Epithelial cell of prostate (primary cell): ENCODE data around the gene MINDY1.

Experiments
- DNase-seq: peaks from one replicate; pipeline ENCODE4 v3.0.0-alpha.2; 2011; ENCODE audit warnings: low read depth, low spot score
- H3K27ac ChIP-seq: fragments of 450-650 bp; 2 replicates; pipeline ENCODE4 v1.5.1; 2017; ENCODE audit warnings: mild to moderate bottlenecking

Gene MINDY1

GRCh38 chr1:151012684-151013471 lies 6.2 kb upstream of the MINDY1 start:
- DNase-seq, result no peak
- H3K27ac ChIP-seq, result no peak overlapping the region

DNA sequence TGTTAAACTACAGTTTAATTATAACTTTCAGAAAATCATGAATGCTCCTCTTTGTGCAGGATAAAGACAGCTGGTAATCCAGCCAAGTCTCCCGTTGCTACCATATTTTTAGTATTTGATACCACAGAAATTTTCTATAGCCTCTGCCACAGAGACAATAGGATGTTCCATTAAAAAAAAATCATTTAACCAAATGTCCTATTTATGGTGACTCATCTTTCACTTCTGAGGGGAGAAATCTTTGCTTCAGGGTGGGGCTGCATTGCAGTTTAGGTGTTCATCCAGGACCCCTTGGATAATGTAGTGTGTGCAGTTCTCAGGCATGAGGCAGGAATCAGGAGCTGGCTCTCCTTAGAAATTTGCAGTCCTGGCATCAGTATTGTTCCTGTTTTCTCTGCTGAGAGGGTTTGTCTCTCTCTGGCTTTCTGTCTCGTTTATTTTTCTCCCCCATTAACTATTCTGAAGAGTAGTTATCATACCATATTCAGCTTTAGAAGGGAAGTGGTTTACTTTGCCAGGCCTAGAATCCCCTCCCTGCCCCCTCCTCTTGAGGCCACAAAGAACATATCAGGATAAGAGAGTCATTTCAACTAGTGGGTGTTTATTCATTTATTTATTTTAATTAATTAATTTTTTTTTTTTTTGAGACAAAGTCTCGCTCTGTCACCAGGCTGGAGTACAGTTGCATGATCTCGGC lies 4.6 kb upstream of the MINDY1 start:
- no peak for DNase-seq
- H3K27ac ChIP-seq, result no peak overlapping the region

DNA sequence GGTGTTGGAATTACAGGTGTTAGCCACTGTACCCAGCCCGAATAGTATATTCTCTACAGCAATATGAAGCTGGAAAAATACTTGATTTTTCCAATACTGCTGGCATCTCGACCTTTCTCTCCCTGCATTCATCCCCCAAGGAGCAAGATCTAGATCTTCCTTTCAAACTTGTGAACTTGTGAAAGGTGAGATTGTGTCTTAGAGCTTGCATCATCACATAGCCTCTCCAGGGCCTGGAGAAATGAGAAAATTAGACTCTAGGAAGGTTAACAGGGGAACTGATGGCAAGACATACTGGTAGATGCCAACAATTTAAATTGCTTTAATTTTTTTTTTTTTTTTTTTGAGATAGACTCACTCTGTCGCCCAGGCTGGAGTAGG lies 3.6 kb upstream of the MINDY1 start:
- H3K27ac ChIP-seq, result no peak overlapping the region
- DNase-seq, result no peak

DNA sequence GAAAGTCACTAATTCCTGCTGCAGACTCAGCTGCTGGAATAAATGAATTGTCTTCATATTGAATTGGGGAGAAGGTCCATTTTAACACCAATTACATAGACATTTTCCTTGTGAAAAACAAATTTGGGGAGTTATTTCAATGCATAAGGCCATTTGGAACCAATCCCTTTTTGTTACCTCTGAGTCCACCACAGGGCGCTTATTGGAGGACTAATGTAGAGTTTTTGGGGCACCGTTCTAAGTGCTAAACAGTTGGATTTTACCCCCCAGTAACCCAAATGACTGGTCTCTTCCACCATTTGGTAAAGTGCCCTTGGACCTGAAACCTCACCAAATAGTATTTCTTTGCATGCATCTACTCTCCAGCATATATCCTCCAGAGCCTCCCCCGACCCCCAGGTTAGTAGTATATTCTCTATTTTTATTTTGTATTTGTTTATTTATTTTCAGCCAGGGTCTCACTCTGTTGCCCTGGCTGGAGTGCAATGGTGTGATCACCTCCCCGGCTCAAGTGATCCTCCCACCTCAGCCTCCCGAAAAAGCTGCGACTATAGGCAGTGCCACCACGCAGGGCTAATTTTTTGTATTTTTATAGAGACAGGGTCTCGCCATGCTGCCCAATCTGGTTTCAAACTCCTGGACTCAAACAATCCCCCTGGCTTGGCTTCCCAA lies 3.1 kb upstream of the MINDY1 start:
- no peak for DNase-seq

DNA sequence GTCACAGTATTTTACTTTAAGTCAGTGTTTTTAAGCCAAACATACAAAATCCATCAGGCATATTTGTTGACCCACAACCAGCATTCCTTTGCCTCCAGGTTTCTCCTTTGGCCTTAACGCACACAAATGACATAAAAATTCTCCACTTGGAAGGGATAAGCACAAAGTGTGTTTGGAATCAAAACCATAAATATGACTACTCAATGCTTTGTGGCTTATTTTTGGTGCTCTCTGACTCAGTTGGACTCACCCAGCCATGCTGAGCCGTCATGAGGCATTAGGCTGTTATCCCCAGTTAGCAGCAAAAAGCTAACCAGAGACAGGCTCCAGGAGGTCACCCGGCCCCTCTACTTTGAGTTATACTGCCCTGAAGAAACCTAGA lies 2.5 kb upstream of the MINDY1 start:
- no peak for DNase-seq
- peak overlapping the region; percentile 87 for H3K27ac ChIP-seq

More for the DNA sequence above, 3.1 kb upstream of the MINDY1 start:
- H3K27ac ChIP-seq, result no peak overlapping the region

DNA sequence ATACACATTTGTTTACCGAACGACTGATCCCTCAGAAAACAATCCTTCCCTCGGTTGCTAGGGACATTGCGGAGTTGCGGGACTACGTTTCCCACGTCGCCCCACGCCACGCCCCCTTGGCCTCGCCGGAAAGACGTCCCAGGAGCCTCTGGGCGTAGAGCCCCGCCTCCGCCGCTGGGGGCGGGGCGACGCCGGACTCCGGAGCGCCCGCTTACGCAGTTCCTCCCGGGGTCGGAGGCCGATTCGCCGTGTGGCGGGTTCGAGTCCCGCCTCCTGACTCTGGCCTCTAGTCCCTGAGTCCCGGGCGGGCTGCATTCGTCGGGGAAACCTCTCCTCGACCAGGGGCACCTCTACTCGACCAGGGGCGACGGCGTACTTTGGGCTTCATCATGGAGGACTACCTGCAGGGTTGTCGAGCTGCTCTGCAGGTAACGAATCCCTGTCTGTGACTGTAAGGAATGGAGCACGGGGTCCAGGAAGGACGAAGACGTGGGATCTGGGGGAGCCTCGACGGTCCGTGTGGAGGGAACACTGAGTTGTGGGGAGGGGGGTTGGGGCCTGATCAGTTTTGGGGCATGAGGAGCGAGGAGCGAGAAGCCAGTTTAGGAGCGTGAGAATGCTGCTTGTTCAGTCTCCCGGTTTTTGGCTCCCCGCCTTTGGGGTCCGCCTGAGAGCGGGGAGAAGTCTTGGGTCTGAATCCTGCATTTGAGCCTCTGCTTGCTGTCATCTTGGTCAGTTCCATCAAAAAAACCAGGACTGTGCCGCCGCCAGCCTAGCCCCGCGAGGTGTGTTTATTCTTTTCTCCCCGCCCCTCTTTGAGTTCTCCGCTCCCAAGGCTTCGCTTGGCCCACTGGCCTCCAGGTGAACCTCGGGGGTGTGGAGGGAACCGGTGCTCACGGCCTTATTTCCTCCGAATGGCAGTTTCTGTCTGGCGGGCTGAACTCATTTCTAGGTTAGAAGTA lies 1.8 kb upstream of the MINDY1 start, which contains the start of gene PRUNE1:
TSS of gene PRUNE1 (plus strand) at position 206 of the 962 bp plus-strand sequence. CDS start at position 390, 184 bp downstream.
- DNase-seq, result peak; percentile 73
- peak within 1 kb of the TSS; percentile 87 for H3K27ac ChIP-seq

DNA sequence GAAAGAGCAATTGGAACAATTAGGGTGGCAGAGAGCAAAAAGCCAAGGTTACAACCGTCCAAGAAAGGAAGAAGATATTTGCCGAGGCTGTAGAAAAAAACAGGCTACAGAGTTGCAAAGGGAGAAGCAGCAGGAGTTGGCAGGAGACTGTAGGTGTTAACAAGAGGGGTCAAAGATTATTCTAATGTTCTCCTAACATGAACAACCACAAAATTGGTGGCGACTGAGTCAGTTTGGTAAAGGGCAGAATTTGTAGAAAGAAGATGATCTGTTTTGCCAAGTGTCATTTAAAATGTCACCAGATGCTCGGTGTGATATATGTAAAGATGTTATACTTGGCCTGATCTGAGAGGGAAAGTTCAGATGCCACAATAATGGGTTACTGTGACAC lies 1.1 kb upstream of the MINDY1 start:
- no peak for DNase-seq
- peak overlapping the region; percentile 87 for H3K27ac ChIP-seq

DNA sequence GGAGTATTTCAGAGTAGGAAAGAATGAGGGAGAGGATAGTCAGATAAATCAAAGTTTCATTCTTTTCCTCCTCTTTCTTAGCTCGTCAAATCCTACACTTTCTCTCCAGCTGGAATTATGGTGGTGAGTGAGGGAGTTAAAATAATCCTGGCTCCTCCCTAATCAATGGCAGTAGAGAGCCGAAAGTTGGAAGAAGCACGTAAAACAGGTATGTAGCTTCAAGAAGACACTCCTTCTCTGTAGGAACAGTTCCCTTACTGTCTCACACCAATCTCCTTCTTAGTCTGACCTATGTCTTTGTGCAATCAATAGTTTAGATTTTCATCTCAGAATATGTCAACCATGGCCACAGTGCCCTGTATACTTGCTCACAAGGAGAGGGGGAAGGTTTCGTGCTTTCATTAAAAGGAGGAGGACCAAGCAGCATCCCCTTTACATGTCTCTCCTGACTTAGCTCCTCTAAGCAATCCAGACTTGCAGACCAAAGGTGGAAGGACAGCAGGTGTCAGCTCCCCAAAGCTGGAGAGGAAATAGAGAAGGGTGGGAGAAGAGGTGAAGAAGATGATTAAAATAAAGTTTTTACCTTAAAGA lies 878 bp downstream of the MINDY1 start:
- no peak for DNase-seq
- H3K27ac ChIP-seq, result peak overlapping the region; percentile 87

GRCh38 chr1:151003180-151003579 lies 3.5 kb downstream of the MINDY1 start:
- no peak for DNase-seq

DNA sequence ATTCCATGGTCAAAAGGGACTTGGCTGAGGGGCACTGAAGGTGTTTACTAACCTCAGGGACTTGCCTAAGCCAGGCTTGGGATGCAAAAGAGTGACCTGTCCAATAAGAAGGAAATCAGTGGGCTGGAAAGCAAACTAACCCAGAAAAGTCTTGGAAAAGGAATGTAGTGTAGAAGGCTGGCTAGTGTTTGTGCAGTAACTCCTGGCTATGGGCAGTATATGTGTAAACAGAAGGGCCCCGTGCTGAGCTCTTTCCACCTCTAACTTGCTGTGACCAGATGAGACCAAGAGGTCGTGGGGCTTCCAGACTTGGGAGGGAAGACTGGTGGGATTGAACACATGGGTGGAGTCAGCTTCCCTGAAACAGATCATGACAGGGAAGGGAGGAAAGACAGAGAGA lies 4.1 kb downstream of the MINDY1 start:
- no peak overlapping the region for H3K27ac ChIP-seq
- no peak for DNase-seq

More at GRCh38 chr1:151003180-151003579, 3.5 kb downstream of the MINDY1 start:
- no peak overlapping the region for H3K27ac ChIP-seq

GRCh38 chr1:151002051-151002450 lies 4.7 kb downstream of the MINDY1 start:
- H3K27ac ChIP-seq, result no peak overlapping the region

GRCh38 chr1:151001602-151002001 lies 5.1 kb downstream of the MINDY1 start:
- no peak overlapping the region for H3K27ac ChIP-seq
- DNase-seq, result no peak

More at GRCh38 chr1:151002051-151002450, 4.7 kb downstream of the MINDY1 start:
- no peak for DNase-seq

DNA sequence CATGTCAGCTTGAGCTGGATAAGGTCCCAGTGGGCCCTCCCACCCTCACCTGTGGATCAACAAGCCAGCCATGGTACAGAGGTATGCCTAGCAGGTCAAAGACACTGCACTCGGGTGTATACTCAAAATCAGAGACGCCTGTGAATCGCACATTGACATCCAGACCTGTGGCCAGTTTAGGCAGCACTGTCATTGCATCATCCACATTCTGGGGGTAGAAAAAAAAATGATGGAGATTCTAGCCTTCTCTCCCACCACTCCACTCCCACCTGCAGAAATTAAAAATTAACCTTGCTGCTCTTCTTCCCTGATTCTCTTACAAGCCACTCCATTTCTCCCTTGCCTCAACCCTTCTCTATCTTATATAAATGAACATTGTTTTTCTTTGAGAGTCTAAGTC lies 6.3 kb downstream of the MINDY1 start:
- H3K27ac ChIP-seq, result no peak overlapping the region
- no peak for DNase-seq

DNA sequence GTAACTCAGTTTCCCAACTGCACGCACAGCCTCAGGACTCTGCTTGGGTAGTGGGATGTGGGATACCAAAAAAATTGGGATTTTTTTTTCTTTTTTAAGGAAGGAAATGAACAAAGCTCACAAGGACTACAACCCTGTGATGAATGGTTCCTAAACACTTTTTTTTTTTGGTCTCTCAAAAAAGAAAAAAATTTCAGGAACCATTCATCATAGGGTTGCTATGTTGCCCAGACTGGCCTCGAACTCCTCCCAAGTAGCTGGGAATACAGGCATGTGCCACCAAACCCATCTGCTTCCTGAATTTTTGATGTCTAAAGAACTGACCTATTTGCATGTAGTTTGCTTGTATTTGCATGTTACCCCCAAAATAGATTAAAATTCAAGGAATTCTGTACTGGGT lies 6.8 kb downstream of the MINDY1 start:
- H3K27ac ChIP-seq, result no peak overlapping the region
- no peak for DNase-seq

DNA sequence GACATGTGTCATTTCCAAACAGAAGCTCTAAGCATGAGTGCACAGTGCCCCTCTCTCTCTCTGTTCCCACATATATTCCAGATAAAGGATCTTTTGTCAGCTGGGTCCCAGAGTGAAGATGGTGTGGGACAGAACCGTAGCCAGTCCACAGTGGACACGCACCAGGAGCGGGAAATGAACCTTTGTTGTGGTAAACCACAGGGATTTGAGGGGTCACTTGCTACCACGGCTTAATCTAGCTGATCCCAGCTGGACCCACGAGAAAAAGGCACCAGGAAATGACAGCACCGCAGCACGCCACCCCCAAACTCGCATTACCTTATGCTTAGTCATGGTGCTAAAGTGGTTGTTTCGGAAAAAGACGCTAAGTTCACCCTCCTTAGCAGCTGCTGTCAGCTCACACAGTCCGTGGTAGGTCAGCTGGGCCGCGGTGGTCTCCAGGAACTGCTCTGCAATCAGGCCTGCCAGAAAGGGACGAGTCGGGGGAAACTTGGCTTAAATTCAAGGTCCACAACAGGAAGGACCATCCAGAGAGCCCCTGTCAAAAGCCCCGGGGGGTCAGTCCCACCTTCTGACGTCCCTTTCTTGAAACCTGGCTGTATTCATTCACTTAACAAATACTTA lies 7.5 kb downstream of the MINDY1 start:
- no peak overlapping the region for H3K27ac ChIP-seq
- DNase-seq, result no peak

DNA sequence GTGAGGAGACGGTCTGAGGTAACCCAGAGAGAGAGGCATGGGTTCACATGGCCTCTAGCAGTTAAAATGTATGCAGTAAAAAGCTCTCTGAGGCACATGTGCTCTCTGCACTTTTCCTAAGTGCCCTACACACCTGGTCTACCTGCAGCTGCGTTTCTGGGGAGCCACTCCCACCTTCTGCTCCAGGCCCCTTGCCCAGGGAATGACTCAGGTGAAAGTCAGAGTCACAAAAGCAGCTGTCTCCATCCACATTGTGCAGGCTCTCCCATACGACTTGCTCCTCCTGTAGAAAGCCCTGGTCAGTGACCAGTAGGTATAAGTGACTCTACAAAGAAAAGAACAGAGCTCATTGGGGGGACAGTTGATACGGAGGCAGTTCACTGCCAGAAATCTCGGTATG lies 8.8 kb downstream of the MINDY1 start:
- DNase-seq, result no peak
- H3K27ac ChIP-seq, result no peak overlapping the region

DNA sequence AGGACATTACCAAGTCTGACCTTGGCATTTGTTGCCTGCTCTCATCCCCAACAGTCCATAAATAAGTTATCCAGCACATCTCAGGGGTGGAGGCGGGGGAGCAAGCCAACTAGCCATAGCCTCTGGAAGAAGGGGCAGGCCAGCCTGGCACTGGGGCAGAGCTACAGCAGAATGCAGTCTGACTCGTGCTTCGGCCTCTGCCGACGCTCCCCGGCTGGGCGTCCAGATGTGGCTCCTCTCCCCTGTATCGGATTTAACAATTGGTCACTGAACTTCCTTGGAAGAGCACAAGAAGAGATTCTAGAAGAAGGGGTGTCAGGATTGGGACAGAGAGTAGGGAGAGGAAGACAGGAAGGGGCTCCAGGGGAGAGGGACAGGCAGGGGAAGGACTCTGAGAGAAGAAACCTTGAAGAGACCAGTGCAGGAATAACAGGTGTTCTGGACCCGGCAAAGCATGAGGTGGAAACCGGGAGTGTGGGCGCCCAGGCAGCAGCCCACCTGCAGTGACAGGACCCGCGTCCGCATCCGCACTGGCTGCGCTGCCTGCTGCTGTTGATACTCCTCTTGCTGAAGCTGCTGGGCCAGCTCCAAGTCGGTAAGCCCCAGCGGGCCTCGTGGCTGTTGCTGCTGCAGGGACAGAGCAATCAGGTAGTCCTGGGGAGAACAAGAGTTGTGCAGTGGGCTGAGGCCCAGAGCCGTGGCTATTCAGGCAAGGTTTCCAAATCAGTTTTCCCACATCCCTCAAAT lies 9.4 kb downstream of the MINDY1 start:
- DNase-seq, result no peak
- no peak overlapping the region for H3K27ac ChIP-seq

DNA sequence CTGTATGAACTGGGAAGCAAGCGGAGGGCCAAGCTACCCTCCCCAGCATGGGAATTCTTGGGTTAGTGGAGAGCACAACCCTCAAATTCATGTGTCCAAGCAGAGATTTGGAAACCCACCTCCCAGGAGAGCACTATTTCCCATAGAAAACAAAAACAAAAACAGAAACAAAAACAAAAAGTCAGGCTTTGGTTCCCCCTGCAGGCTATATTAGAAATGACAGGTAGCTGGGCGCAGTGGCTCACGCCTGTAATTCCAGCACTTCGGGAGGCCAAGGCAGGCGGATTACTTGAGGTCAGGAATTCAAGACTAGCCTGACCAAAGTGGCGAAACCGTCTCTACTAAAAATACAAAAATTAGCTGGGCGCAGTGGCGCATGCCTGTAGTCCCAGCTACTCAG lies 10.8 kb downstream of the MINDY1 start:
- no peak overlapping the region for H3K27ac ChIP-seq

More for the DNA sequence above, 10.8 kb downstream of the MINDY1 start:
- DNase-seq, result no peak
